GM18498 (cell line): ENCODE measurements around the gene MUC5B.
"Not testable (repeated sequence)": the region's sequence is repeated elsewhere in the genome, so short reads cannot be mapped to it uniquely, and the experiment has no call there.

Experiments used
- ATAC-seq: cut with Tn5 transposase; IDR thresholded peaks from one replicate; pipeline ENCODE4 v1.9.1; 2021; ENCODE audit warnings: mild to moderate bottlenecking, moderate library complexity; ENCODE audit not compliant: unreplicated experiment

The MUC5B gene

DNA sequence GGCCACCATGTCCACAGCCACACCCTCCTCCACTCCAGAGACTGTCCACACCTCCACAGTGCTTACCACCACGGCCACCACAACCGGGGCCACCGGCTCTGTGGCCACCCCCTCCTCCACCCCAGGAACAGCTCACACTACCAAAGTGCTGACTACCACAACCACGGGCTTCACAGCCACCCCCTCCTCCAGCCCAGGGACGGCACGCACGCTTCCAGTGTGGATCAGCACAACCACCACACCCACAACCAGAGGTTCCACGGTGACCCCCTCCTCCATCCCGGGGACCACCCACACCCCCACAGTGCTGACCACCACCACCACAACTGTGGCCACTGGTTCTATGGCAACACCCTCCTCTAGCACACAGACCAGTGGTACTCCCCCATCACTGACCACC, 21.7 kb downstream of the MUC5B start:
- not testable (repeated sequence) for ATAC-seq

GRCh38 chr11:1245717-1246116, 22.9 kb downstream of the MUC5B start:
- ATAC-seq: not testable (repeated sequence)

DNA sequence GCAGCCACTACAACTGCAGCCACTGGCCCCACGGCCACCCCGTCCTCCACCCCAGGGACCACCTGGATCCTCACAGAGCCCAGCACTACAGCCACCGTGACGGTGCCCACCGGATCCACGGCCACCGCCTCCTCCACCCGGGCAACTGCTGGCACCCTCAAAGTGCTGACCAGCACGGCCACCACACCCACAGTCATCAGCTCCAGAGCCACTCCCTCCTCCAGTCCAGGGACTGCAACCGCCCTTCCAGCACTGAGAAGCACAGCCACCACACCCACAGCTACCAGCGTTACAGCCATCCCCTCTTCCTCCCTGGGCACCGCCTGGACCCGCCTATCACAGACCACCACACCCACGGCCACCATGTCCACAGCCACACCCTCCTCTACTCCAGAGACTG, 23.4 kb downstream of the MUC5B start:
- not testable (repeated sequence) for ATAC-seq

DNA sequence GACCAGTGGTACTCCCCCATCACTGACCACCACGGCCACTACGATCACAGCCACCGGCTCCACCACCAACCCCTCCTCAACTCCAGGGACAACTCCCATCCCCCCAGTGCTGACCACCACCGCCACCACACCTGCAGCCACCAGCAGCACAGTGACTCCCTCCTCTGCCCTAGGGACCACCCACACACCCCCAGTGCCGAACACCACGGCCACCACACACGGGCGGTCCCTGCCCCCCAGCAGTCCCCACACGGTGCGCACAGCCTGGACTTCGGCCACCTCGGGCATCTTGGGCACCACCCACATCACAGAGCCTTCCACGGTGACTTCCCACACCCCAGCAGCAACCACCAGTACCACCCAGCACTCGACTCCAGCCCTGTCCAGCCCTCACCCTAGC, 24.2 kb downstream of the MUC5B start:
- not testable (repeated sequence) for ATAC-seq

GRCh38 chr11:1248951-1249350, 26.1 kb downstream of the MUC5B start:
- ATAC-seq: not testable (repeated sequence)

DNA sequence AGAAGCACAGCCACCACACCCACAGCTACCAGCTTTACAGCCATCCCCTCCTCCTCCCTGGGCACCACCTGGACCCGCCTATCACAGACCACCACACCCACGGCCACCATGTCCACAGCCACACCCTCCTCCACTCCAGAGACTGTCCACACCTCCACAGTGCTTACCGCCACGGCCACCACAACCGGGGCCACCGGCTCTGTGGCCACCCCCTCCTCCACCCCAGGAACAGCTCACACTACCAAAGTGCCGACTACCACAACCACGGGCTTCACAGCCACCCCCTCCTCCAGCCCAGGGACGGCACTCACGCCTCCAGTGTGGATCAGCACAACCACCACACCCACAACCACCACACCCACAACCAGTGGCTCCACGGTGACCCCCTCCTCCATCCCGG, 27.5 kb downstream of the MUC5B start:
- not testable (repeated sequence) for ATAC-seq

DNA sequence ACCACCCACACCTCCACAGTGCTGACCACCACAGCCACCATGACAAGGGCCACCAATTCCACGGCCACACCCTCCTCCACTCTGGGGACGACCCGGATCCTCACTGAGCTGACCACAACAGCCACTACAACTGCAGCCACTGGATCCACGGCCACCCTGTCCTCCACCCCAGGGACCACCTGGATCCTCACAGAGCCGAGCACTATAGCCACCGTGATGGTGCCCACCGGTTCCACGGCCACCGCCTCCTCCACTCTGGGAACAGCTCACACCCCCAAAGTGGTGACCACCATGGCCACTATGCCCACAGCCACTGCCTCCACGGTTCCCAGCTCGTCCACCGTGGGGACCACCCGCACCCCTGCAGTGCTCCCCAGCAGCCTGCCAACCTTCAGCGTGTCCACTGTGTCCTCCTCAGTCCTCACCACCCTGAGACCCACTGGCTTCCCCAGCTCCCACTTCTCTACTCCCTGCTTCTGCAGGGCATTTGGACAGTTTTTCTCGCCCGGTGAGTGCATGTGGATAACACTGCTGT, 28.4 kb downstream of the MUC5B start:
- no peak for ATAC-seq

GRCh38 chr11:1252371-1253102, 29.7 kb downstream of the MUC5B start:
- ATAC-seq: no peak

DNA sequence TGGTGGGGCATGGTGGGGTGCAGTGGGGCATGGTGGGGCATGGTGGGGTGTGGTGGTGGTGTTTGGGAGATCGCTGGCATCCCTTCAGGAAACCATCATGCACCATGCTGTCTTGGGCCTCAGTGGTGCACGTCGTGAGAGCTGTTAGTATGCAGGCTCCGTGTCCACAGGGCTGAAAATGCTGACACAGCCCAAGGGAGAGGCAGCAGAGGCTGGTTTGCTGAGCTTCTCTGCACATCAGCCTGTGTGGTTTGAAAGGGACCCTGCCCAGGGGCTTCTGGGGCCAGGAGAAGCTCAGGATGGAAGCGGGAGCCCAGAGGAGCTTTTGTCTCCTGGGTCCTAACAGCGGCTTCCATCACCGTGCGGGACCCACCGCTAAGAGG, 30.2 kb downstream of the MUC5B start:
- no peak for ATAC-seq

GRCh38 chr11:1254086-1254648, 31.3 kb downstream of the MUC5B start:
- no peak for ATAC-seq

DNA sequence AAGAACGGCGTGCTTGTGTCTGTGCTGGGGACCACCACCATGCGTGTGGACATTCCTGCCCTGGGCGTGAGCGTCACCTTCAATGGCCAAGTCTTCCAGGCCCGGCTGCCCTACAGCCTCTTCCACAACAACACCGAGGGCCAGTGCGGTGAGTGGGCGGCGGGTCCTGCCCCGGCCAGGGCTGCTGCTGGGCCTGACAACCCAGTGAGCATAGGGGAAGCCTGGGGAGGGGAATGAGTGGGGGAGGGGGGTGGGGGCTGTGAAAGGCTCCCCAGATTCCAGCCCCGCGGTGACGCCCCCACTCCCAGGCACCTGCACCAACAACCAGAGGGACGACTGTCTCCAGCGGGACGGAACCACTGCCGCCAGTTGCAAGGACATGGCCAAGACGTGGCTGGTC, 31.9 kb downstream of the MUC5B start:
- ATAC-seq: no peak

- no peak for ATAC-seq
Observed at GRCh38 chr11:1255151-1255550, 32.3 kb downstream of the MUC5B start.

DNA sequence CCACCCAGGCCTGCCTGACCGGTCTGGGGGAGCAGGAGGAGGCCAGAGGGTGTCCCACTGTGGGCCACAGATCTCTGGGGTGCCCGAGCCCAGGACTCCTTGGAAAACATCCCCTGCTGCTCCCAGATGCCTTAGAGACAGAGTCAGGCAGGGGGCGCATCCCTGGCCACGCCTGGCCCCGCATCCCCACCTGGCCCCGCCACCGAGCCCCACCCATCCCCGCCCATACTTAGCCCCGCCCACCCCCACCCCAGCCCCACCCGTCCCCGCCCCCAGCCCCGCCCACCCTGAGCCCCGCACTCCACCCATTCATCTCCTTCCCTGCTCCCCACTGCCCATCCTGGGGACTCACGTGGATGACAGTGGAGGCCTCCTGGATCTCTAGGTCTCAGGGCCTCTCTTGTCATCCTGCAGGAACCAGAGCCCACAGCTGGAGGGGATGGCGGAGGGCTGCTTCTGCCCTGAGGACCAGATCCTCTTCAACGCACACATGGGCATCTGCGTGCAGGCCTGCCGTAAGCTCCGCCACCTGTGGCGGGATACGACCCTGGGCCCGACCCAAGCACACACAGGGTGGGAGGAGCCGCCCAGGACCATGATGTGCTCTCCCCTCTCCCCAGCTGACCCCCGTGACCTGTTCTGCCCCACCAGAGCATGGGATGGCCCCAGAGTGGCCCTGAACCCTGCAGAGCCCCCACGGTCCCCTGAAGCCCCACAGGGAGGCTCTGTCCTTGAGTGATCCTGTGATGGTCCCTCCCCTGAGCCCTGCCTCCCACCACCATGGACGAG, 33.6 kb downstream of the MUC5B start:
- no peak for ATAC-seq

DNA sequence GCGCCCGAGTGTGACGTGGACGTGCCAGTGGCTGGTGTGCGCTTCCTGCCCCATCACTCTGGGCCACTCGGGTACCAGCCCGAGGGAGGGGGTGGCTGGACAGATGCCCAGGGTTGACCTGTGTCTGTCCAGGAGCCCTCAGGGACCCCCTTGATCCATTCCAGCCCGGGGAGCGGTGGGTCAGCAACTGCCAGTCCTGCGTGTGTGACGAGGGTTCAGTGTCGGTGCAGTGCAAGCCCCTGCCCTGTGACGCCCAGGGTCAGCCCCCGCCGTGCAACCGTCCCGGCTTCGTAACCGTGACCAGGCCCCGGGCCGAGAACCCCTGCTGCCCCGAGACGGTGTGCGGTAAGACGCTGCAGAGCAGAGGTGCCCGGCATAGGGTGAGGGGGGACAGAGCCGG, 34.5 kb downstream of the MUC5B start:
- ATAC-seq: no peak

DNA sequence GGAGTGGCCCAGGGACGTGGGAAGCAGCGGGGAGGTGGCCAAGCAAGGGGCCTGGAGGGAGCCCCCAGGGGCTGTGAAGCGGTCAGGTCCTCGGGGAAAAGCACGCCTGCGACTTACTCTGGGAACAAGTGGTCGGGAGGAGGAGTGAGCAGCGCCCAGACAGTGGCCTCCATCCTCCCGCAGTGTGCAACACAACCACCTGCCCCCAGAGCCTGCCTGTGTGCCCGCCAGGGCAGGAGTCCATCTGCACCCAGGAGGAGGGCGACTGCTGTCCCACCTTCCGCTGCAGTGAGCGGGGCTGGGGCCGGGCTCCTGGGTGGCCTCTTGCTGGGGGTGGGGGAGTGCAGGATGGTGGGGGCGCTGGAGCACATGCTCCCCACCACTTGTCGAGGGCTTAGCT, 35.0 kb downstream of the MUC5B start:
- no peak for ATAC-seq

DNA sequence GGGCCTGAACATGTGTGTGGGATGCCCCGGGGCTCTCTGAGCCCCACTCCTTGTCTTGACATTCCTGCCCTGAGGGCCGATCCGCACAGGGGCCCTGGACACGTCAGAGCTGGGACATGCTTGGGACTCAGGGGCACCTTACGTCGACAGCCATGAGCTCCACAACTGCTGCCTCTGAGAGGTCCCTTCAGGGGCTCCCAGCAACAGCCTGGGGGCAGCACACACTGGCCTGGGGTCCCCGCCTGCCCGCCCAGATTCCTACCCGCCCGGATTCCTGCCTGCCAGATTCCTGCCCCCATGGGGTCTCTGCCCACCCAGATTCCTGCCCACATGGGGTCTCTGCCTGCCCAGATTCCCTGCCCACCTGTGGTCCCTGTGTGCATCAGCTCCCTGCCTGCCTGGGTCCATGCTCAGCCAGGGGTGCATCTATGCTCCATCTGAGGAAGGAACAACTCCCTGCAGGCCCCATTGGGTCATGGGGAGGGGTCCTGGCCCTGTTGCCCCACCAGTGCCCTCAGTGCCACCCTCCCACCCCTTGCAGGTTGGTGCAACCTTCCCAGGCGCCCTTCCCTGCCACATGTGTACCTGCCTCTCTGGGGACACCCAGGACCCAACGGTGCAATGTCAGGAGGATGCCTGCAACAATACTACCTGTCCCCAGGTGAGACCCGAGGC, 35.7 kb downstream of the MUC5B start:
- ATAC-seq: no peak

- no peak for ATAC-seq
Observed at GRCh38 chr11:1259076-1259461, 36.2 kb downstream of the MUC5B start.

GRCh38 chr11:1259561-1259960, 36.7 kb downstream of the MUC5B start:
- ATAC-seq: no peak

GRCh38 chr11:1260023-1260501, 37.2 kb downstream of the MUC5B start:
- no peak for ATAC-seq

DNA sequence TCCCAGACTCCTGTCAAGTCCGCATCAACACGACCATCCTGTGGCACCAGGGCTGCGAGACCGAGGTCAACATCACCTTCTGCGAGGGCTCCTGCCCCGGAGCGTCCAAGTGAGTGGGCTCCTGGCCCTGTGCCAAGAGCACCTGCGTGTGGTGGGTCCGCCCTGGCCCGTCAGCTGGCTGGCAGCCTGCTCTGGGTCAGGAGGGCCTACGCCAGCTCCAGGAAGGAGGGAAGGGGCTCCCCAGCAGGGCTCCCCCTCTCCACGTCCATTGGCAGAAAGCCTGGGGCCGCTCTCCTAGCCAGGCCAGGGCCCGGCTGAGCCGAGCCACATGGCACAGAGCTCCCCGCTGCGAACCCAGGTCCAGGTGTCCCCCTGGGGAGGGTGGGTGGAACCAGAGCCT, 37.8 kb downstream of the MUC5B start:
- ATAC-seq: no peak
